SU-DHL-6 (cell line): ENCODE measurements around the gene GDI2.

Experiments
- H2AFZ ChIP-seq: fragments of 200-600 bp; sonication (generic); 2 replicates; pipeline ENCODE4 v1.6.1; 2014; ENCODE audit warnings: low read depth, mild to moderate bottlenecking, moderate library complexity, mixed read lengths, antibody characterized with exemption, low read length; ENCODE audit not compliant: severe bottlenecking
- H3F3A ChIP-seq: fragments of 200-600 bp; shearing (Covaris generic); 2 replicates; pipeline ENCODE4 v1.6.0; 2016; ENCODE audit warnings: antibody characterized with exemption, mild to moderate bottlenecking; ENCODE audit not compliant: insufficient read depth
- H3K27ac ChIP-seq: fragments of 200-600 bp; sonication (generic); 2 replicates; pipeline ENCODE4 v1.5.1; 2016; ENCODE audit warnings: low read depth, mild to moderate bottlenecking, low read length, moderate library complexity, mixed read lengths
- H3K27me3 ChIP-seq: fragments of 200-600 bp; sonication (generic), shearing (Covaris generic); 2 replicates; pipeline ENCODE4 v1.6.0; 2014; ENCODE audit warnings: mild to moderate bottlenecking, low read length
- H3K36me3 ChIP-seq: fragments of 200-600 bp; sonication (generic); 2 replicates; pipeline ENCODE4 v1.6.1; 2014; ENCODE audit warnings: mild to moderate bottlenecking, low read length, mixed read lengths
- H3K4me2 ChIP-seq: fragments of 300-600, 200-600 bp; shearing (Covaris generic), sonication (generic); 2 replicates; pipeline ENCODE4 v1.6.0; 2014; ENCODE audit warnings: low read length, low read depth, mild to moderate bottlenecking; ENCODE audit not compliant: poor library complexity, severe bottlenecking
- H3K4me3 ChIP-seq: fragments of 200-600 bp; sonication (generic); 2 replicates; pipeline ENCODE4 v1.5.1; 2014; ENCODE audit warnings: antibody characterized with exemption, low read length, mild to moderate bottlenecking, mixed read lengths; ENCODE audit not compliant: insufficient read depth, poor library complexity, severe bottlenecking
- H3K79me2 ChIP-seq: fragments of 200-600 bp; sonication (generic); 2 replicates; pipeline ENCODE4 v1.6.1; 2014; ENCODE audit warnings: mild to moderate bottlenecking, low read length, moderate library complexity; ENCODE audit not compliant: insufficient read depth
- H3K9ac ChIP-seq: fragments of 200-600 bp; sonication (generic); 2 replicates; pipeline ENCODE4 v1.7.0; 2014; ENCODE audit warnings: mild to moderate bottlenecking, low read length
- H3K9me2 ChIP-seq: fragments of 200-600 bp; sonication (generic); replicated peaks from 2 replicates; pipeline ENCODE4 v1.6.1; 2014; ENCODE audit warnings: low read length; ENCODE audit not compliant: insufficient read depth
- H3K9me3 ChIP-seq: fragments of 200-600 bp; sonication (generic); 2 replicates; pipeline ENCODE4 v1.6.1; 2014; ENCODE audit warnings: low read length, mixed read lengths; ENCODE audit not compliant: insufficient read depth
- H4K20me1 ChIP-seq: fragments of 200-600 bp; sonication (generic); 2 replicates; pipeline ENCODE4 v1.6.1; 2014; ENCODE audit warnings: low read depth, mild to moderate bottlenecking, antibody characterized with exemption, low read length, moderate library complexity, mixed read lengths
- CTCF ChIP-seq: fragments of 200-600 bp; sonication (generic); IDR thresholded peaks from one replicate; pipeline ENCODE4 v1.5.1; 2017; ENCODE audit warnings: antibody characterized with exemption, mild to moderate bottlenecking, low read length, moderate library complexity; ENCODE audit not compliant: insufficient read depth, poor library complexity, severe bottlenecking
- EZH2phosphoT487 ChIP-seq: fragments of 200-600 bp; sonication (generic), shearing (Covaris generic); conservative IDR thresholded peaks from 2 replicates; pipeline ENCODE4 v1.6.1; 2018; ENCODE audit warnings: mild to moderate bottlenecking, antibody characterized with exemption, low read length, moderate library complexity, mixed read lengths

Gene GDI2

GRCh38 chr10:5764422-5765297, 48.6 kb downstream of the GDI2 start:
- Histone ChIP-seq H3K4me2 (no peak overlapping the region), H3F3A (peaks cover 94% of the 10 kb centered on the region), H3K9me3 (no peaks in the 10 kb centered on the region), H2AFZ (no peak overlapping the region), H3K27ac (no peak overlapping the region; the same call in 1 of the 2 replicates), H3K9ac (no peak overlapping the region), H4K20me1 (peaks cover 7% of the 10 kb centered on the region; the same call in 1 of the 2 replicates), H3K9me2 (no peaks in the 10 kb centered on the region), H3K4me3 (no peak overlapping the region), H3K27me3 (no peaks in the 10 kb centered on the region), H3K79me2 (no peaks in the 10 kb centered on the region), H3K36me3 (peaks cover 75% of the 10 kb centered on the region)
- TF ChIP-seq EZH2phosphoT487, result no peak
- no peak for TF ChIP-seq CTCF

- H3K4me2 ChIP-seq, result no peak overlapping the region
- no peaks in the 10 kb centered on the region for H3K27me3 ChIP-seq
- H3K79me2 ChIP-seq, result no peaks in the 10 kb centered on the region
- no peak overlapping the region for H2AFZ ChIP-seq
- no peaks in the 10 kb centered on the region for H3K9me3 ChIP-seq
- H3K36me3 ChIP-seq, result peaks cover 84% of the 10 kb centered on the region
- H3K9me2 ChIP-seq, result no peaks in the 10 kb centered on the region
- no peak overlapping the region for H3K9ac ChIP-seq
- no peak overlapping the region for H3K4me3 ChIP-seq
- peaks cover 100% of the 10 kb centered on the region for H3F3A ChIP-seq
- no peak for TF ChIP-seq CTCF
- TF ChIP-seq EZH2phosphoT487, result no peak
- H3K27ac ChIP-seq, result peak overlapping the region; percentile 11; the same call in 1 of the 2 replicates
- peaks cover 7% of the 10 kb centered on the region; the same call in 1 of the 2 replicates for H4K20me1 ChIP-seq
Observed at GRCh38 chr10:5762531-5762930, 50.7 kb downstream of the GDI2 start.

- Histone ChIP-seq H3F3A (peaks cover 97% of the 10 kb centered on the region), H3K4me3 (no peak overlapping the region), H3K9me2 (no peaks in the 10 kb centered on the region), H3K4me2 (no peak overlapping the region), H2AFZ (no peak overlapping the region), H3K9ac (no peak overlapping the region), H3K27ac (no peak overlapping the region), H3K79me2 (no peaks in the 10 kb centered on the region), H4K20me1 (peaks cover 7% of the 10 kb centered on the region; the same call in 1 of the 2 replicates), H3K27me3 (no peaks in the 10 kb centered on the region), H3K9me3 (no peaks in the 10 kb centered on the region), H3K36me3 (peaks cover 86% of the 10 kb centered on the region)
- no peak for TF ChIP-seq CTCF
- no peak for TF ChIP-seq EZH2phosphoT487
Observed at GRCh38 chr10:5761220-5761619, 52.0 kb downstream of the GDI2 start.
